Osteoblast (primary cell): Measurements from ENCODE around the gene SUSD4. TPM values are rescaled to one million over a fixed set of nuclear protein-coding genes. Genes with fewer than 3 reads are reported as not detected.

Source experiments
- DNase-seq: peaks from one replicate; pipeline ENCODE4 v3.0.0; 2011; ENCODE audit warnings: low spot score, mixed read lengths; ENCODE audit not compliant: insufficient read length; ENCODE audit errors: missing footprints
- H2AFZ ChIP-seq: 2 replicates; pipeline ENCODE4 v1.6.0; 2011; ENCODE audit warnings: mild to moderate bottlenecking, low read length
- H3K27ac ChIP-seq: 2 replicates; pipeline ENCODE4 v1.5.1; 2011; ENCODE audit warnings: mild to moderate bottlenecking, low read depth, low read length, moderate library complexity
- H3K27me3 ChIP-seq: 2 replicates; pipeline ENCODE4 v1.6.0; 2012; ENCODE audit warnings: mild to moderate bottlenecking, control low read depth, inconsistent platforms, low read length, moderate library complexity; ENCODE audit not compliant: insufficient read depth
- H3K36me3 ChIP-seq: 2 replicates; pipeline ENCODE4 v1.5.1; 2011; ENCODE audit warnings: mild to moderate bottlenecking, low read length, control low read depth, moderate library complexity; ENCODE audit not compliant: insufficient read depth
- H3K4me1 ChIP-seq: 2 replicates; pipeline ENCODE4 v1.5.1; 2011; ENCODE audit warnings: mild to moderate bottlenecking, low read length, control low read depth, moderate library complexity; ENCODE audit not compliant: insufficient read depth
- H3K4me2 ChIP-seq: 2 replicates; pipeline ENCODE4 v1.6.0; 2011; ENCODE audit warnings: mild to moderate bottlenecking, low read length; ENCODE audit not compliant: insufficient read depth
- H3K4me3 ChIP-seq: fragments of 200-600 bp; sonication (generic); 3 replicates; pipeline ENCODE4 v1.5.1; 2012; ENCODE audit warnings: mild to moderate bottlenecking, low read length, inconsistent platforms; ENCODE audit not compliant: insufficient read depth
- H3K79me2 ChIP-seq: 2 replicates; pipeline ENCODE4 v1.6.0; 2012; ENCODE audit warnings: mild to moderate bottlenecking, low read length, control low read depth, inconsistent platforms; ENCODE audit not compliant: insufficient read depth
- H3K9me3 ChIP-seq: 2 replicates; pipeline ENCODE4 v1.5.1; 2011; ENCODE audit warnings: low read depth, low read length, control low read depth
- H4K20me1 ChIP-seq: 2 replicates; pipeline ENCODE4 v1.6.0; 2012; ENCODE audit warnings: mild to moderate bottlenecking, low read length, control low read depth; ENCODE audit not compliant: insufficient read depth
- total RNA-seq: library from RNA; depleted of rRNA; stranded (reverse); fragments of >200 nt; gene quantifications from 2 replicates; pipeline ENCODE4 v1.2.3, GENCODE V29; 2012
- TF ChIP-seq, protein P1 (sequence below): IDR thresholded peaks from 2 replicates; pipeline ENCODE4 v1.5.1; 2011; ENCODE audit warnings: mild to moderate bottlenecking, low read depth, low read length, moderate library complexity; ENCODE audit errors: extremely low read depth

The SUSD4 gene
- total RNA-seq, 1 donor: not detected

DNA sequence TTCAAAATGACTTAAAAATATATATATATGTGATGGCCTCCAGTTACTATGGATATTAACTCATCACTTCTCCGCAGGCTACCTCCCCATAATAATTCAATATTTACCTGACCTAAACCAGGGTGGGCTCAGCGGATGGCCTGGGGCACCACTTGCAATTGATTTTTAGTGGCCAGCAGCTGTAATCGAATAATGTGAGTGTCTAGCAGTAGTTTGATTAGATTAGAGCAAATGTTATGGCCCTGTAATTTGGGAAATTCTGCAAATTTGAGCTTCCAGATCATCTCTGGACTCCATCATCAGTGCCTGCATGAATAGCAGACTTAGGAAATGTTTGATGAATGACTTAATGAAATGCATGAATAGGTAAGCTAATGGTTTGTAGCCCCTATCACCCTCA lies 14.7 kb downstream of the SUSD4 start:
- H4K20me1 ChIP-seq: no peaks in the 10 kb centered on the region
- H3K36me3 ChIP-seq: no peaks in the 10 kb centered on the region
- H3K27ac ChIP-seq: no peak overlapping the region
- no peak overlapping the region for H3K4me3 ChIP-seq
- no peak overlapping the region for H2AFZ ChIP-seq
- H3K27me3 ChIP-seq: peaks cover 39% of the 10 kb centered on the region
- no peak for DNase-seq
- no peaks in the 10 kb centered on the region for H3K79me2 ChIP-seq
- no peaks in the 10 kb centered on the region for H3K4me1 ChIP-seq
- no peaks in the 10 kb centered on the region for H3K9me3 ChIP-seq
- TF ChIP-seq, protein P1, sequence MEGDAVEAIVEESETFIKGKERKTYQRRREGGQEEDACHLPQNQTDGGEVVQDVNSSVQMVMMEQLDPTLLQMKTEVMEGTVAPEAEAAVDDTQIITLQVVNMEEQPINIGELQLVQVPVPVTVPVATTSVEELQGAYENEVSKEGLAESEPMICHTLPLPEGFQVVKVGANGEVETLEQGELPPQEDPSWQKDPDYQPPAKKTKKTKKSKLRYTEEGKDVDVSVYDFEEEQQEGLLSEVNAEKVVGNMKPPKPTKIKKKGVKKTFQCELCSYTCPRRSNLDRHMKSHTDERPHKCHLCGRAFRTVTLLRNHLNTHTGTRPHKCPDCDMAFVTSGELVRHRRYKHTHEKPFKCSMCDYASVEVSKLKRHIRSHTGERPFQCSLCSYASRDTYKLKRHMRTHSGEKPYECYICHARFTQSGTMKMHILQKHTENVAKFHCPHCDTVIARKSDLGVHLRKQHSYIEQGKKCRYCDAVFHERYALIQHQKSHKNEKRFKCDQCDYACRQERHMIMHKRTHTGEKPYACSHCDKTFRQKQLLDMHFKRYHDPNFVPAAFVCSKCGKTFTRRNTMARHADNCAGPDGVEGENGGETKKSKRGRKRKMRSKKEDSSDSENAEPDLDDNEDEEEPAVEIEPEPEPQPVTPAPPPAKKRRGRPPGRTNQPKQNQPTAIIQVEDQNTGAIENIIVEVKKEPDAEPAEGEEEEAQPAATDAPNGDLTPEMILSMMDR: no peak
- no peak overlapping the region for H3K4me2 ChIP-seq

DNA sequence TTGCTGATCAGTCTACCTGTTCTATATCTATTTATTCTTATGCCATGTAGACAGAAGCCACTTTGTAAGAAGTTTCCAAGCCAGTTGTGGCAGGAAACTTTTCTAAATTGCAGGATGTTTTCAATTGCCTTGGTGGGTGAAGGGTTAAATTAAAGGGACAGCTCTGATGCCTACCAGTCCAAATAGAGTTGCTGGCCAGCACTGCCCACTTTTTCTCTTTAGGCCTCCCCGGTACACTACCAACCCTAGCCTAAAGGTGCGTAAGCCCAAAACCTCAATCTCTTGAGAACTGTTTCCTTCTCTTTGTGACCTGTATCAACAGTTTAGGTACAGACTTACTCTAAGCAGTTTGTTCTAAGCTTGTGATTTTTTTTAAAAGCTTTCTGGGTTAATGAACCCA lies 15.5 kb downstream of the SUSD4 start:
- no peak overlapping the region for H3K4me3 ChIP-seq
- H3K4me2 ChIP-seq: no peak overlapping the region
- no peaks in the 10 kb centered on the region for H3K79me2 ChIP-seq
- H2AFZ ChIP-seq: no peak overlapping the region
- H4K20me1 ChIP-seq: no peaks in the 10 kb centered on the region
- H3K27ac ChIP-seq: no peak overlapping the region
- TF ChIP-seq, protein P1: no peak
- H3K27me3 ChIP-seq: peaks cover 32% of the 10 kb centered on the region
- H3K9me3 ChIP-seq: no peaks in the 10 kb centered on the region
- H3K36me3 ChIP-seq: no peaks in the 10 kb centered on the region
- no peaks in the 10 kb centered on the region for H3K4me1 ChIP-seq
- DNase-seq: no peak

DNA sequence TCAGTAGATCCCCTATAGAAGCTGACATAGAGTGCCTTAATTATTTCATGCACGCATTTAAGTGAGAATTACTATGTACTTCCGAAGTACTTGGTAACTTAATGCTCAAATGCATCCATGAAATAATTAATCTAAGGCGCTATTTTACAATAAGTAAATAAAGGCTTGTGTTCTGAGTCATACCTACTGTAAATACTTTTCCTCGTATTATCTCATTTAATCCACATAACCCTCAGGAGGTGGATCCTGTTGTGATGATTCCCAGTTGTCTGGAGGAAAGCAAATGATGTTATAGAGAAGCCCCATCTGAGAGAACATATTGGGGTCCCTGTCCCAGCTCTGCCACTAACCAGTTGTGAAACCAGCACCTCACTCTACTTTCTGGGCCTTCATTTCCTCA lies 16.4 kb downstream of the SUSD4 start:
- Histone ChIP-seq H3K4me3 (no peak overlapping the region), H3K79me2 (no peaks in the 10 kb centered on the region), H3K4me2 (no peak overlapping the region), H3K36me3 (no peaks in the 10 kb centered on the region), H3K9me3 (no peaks in the 10 kb centered on the region), H2AFZ (no peak overlapping the region), H3K27ac (no peak overlapping the region), H4K20me1 (no peaks in the 10 kb centered on the region), H3K4me1 (no peaks in the 10 kb centered on the region), H3K27me3 (peaks cover 25% of the 10 kb centered on the region)
- TF ChIP-seq, protein P1: no peak
- no peak for DNase-seq

DNA sequence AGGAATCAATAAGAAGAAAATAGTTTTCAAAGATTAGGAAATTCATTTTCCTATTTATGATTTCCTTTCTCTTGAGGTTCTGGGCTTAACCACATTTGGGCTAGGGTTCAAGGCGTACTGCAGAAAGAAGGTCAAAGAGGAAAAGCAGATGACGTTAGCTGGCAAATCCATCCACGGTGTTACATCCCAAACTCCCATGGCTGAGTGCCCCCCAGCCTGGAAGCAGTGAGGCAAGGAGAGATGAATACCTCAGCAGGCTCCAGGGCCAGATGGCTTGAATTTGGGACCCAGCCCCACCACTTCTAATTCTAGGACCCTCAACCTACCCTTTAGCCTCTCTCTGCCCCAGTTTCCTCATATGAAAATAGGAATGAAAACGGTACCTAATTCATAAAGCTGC lies 17.7 kb downstream of the SUSD4 start:
- Histone ChIP-seq H3K4me1 (no peaks in the 10 kb centered on the region), H3K4me3 (no peak overlapping the region), H4K20me1 (no peaks in the 10 kb centered on the region), H3K27me3 (peaks cover 18% of the 10 kb centered on the region), H3K36me3 (no peaks in the 10 kb centered on the region), H3K9me3 (no peaks in the 10 kb centered on the region), H2AFZ (no peak overlapping the region), H3K4me2 (no peak overlapping the region), H3K27ac (no peak overlapping the region), H3K79me2 (no peaks in the 10 kb centered on the region)
- TF ChIP-seq, protein P1: no peak
- no peak for DNase-seq
